ENCODE data around the gene AFAP1.

AFAP1 gene

GRCh38 chr4:7802093-7802726 lies 137.5 kb downstream of the AFAP1 start:
- H3K36me3 ChIP-seq (ENCODE audit: insufficient read depth), result no peaks in the 10 kb centered on the region
- H3K9ac ChIP-seq, result no peak overlapping the region
- no peaks in the 10 kb centered on the region for H3K79me2 ChIP-seq (ENCODE audit: insufficient read depth, low read depth)
- H2AFZ ChIP-seq (ENCODE audit: low read depth), result no peak overlapping the region
- H3K4me1 ChIP-seq (ENCODE audit: low read depth, poor library complexity, severe bottlenecking), result no peaks in the 10 kb centered on the region
- H4K20me1 ChIP-seq (ENCODE audit: insufficient read depth), result no peaks in the 10 kb centered on the region
- H3K27ac ChIP-seq, result no peak overlapping the region
- no peak overlapping the region for H3K4me2 ChIP-seq
- TF ChIP-seq, protein P1, sequence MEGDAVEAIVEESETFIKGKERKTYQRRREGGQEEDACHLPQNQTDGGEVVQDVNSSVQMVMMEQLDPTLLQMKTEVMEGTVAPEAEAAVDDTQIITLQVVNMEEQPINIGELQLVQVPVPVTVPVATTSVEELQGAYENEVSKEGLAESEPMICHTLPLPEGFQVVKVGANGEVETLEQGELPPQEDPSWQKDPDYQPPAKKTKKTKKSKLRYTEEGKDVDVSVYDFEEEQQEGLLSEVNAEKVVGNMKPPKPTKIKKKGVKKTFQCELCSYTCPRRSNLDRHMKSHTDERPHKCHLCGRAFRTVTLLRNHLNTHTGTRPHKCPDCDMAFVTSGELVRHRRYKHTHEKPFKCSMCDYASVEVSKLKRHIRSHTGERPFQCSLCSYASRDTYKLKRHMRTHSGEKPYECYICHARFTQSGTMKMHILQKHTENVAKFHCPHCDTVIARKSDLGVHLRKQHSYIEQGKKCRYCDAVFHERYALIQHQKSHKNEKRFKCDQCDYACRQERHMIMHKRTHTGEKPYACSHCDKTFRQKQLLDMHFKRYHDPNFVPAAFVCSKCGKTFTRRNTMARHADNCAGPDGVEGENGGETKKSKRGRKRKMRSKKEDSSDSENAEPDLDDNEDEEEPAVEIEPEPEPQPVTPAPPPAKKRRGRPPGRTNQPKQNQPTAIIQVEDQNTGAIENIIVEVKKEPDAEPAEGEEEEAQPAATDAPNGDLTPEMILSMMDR (conservative IDR thresholded peaks at IDR 0.05; ENCODE audit: low read depth, low read length), result peak; percentile 67; the same call in 1 of the 2 replicates
- H3K27me3 ChIP-seq (ENCODE audit: insufficient read depth, low read depth), result no peaks in the 10 kb centered on the region
- no peak overlapping the region for H3K4me3 ChIP-seq (IDR thresholded peaks at IDR 0.05; ENCODE audit: insufficient read depth, low read depth, low read length)

DNA sequence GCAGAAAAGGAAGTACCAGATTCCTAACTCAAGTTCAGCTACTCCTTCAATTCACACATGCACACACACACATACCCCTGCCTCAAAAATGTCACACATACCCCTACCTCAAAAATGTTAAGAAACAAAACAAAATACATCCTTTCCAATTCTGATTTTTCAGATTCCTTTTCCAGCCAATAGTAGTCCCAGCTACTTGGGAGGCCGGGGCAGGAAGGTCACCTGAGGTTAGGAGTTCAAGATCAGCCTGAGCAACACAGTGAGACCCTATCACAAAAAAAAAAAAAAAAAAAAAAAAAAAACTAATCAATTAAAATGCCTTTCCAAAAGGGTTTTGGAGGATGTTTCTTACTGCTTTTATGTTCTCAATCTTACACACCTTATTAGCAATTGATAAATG lies 138.0 kb downstream of the AFAP1 start:
- Histone ChIP-seq H3K9ac (no peak overlapping the region), H4K20me1 (ENCODE audit: insufficient read depth) (no peaks in the 10 kb centered on the region), H2AFZ (ENCODE audit: low read depth) (no peak overlapping the region), H3K4me3 (IDR thresholded peaks at IDR 0.05; ENCODE audit: insufficient read depth, low read depth, low read length) (no peak overlapping the region), H3K27me3 (ENCODE audit: insufficient read depth, low read depth) (no peaks in the 10 kb centered on the region), H3K27ac (no peak overlapping the region), H3K79me2 (ENCODE audit: insufficient read depth, low read depth) (no peaks in the 10 kb centered on the region), H3K4me1 (ENCODE audit: low read depth, poor library complexity, severe bottlenecking) (no peaks in the 10 kb centered on the region), H3K36me3 (ENCODE audit: insufficient read depth) (no peaks in the 10 kb centered on the region), H3K4me2 (no peak overlapping the region)
- TF ChIP-seq, protein P1 (conservative IDR thresholded peaks at IDR 0.05; ENCODE audit: low read depth, low read length), result no peak

DNA sequence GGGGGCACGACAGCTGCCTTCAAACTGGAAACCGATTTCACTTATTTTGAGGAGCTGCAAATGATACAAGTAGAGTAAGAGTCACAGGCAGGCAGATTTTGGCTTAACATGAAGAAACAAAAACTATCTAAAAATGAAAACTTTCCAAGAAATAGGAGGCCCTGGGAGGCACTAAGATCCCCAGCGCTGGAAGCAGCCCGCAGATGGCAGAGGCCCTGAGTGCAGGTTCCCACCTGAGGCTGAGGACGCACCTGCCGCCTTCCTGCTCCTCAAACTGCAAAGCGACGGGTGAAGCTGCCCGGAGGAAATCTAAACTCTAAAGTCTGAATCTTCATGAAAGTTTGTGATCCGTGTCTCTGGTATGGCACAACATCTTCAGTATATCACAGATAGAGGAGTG lies 138.7 kb downstream of the AFAP1 start:
- no peaks in the 10 kb centered on the region for H3K79me2 ChIP-seq (ENCODE audit: insufficient read depth, low read depth)
- no peak overlapping the region for H3K27ac ChIP-seq
- TF ChIP-seq, protein P1 (conservative IDR thresholded peaks at IDR 0.05; ENCODE audit: low read depth, low read length), result no peak
- H3K4me1 ChIP-seq (ENCODE audit: low read depth, poor library complexity, severe bottlenecking), result no peaks in the 10 kb centered on the region
- no peaks in the 10 kb centered on the region for H4K20me1 ChIP-seq (ENCODE audit: insufficient read depth)
- no peak overlapping the region for H3K4me2 ChIP-seq
- H3K36me3 ChIP-seq (ENCODE audit: insufficient read depth), result no peaks in the 10 kb centered on the region
- H3K4me3 ChIP-seq (IDR thresholded peaks at IDR 0.05; ENCODE audit: insufficient read depth, low read depth, low read length), result no peak overlapping the region
- H3K9ac ChIP-seq, result no peak overlapping the region
- H2AFZ ChIP-seq (ENCODE audit: low read depth), result no peak overlapping the region
- no peaks in the 10 kb centered on the region for H3K27me3 ChIP-seq (ENCODE audit: insufficient read depth, low read depth)

DNA sequence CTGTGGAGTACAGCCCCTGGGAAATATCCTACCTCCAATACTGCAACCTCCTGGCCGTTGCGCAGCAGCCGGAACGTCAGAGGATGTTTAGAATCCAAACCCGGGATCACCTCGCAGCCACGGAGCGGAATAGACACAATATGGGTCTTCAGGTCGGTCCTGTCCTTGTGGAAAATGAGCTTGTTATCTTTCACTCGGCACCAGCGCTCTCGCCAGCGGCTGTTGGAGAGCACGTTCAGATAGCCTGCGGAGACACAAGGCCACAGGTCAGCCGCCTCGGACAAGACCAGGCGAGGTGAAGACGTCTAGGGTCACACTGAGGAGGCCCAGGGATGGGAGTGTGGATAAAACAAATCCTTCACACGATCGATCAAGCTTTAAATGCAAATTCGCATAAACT lies 139.3 kb downstream of the AFAP1 start:
- Histone ChIP-seq H3K4me2 (no peak overlapping the region), H3K4me3 (IDR thresholded peaks at IDR 0.05; ENCODE audit: insufficient read depth, low read depth, low read length) (no peak overlapping the region), H3K79me2 (ENCODE audit: insufficient read depth, low read depth) (no peaks in the 10 kb centered on the region), H3K27ac (no peak overlapping the region), H4K20me1 (ENCODE audit: insufficient read depth) (no peaks in the 10 kb centered on the region), H3K9ac (no peak overlapping the region), H2AFZ (ENCODE audit: low read depth) (no peak overlapping the region), H3K36me3 (ENCODE audit: insufficient read depth) (no peaks in the 10 kb centered on the region), H3K4me1 (ENCODE audit: low read depth, poor library complexity, severe bottlenecking) (no peaks in the 10 kb centered on the region), H3K27me3 (ENCODE audit: insufficient read depth, low read depth) (no peaks in the 10 kb centered on the region)
- TF ChIP-seq, protein P1 (conservative IDR thresholded peaks at IDR 0.05; ENCODE audit: low read depth, low read length), result no peak
